GM19239 (cell line): ENCODE results near the gene PPIE.

Experiments
- DNase-seq: peaks from one replicate; pipeline ENCODE4 v3.0.0; 2011; ENCODE audit warnings: low spot score; ENCODE audit not compliant: insufficient read length
- FAIRE-seq: peaks from 2 replicates; lab custom pipeline; 2011; peaks lifted over from hg19 to GRCh38; lab: Jason Lieb, UNC

The PPIE gene

DNA sequence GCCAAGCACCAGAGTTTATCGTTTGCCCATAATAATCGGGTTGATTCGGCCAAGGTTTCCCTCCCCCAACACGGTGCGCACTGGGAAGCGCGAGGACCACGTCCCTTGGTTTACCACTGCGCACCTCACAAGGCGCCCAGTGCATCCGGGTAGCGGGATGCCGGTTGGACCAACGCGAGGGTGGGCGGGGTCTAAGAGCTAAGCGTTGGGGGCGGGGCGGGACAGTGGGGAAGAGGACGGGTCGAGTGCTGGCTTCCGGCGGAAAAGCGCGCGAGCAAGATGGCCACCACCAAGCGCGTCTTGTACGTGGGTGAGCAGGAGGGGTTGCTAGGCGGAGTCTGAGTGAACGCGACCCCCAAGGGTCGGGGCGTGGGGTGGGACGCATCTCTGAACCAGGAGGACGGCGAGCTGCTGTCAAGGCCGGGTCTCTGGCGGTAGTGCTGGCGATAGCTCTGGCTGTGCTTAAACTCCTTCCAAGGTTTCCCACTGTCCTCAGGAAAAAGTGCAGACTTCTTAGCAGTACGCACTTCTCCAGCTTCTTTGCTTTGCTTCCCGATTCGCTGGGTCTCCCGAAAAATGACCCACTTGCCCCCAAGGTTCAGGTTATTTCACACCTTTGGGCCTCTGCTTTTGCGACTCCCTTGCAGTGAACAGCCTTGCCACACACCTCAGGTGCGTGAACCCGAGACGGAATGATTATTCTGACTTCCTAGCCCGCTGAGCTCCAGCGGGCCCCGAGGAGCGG is at the start of gene PPIE:
Gene PPIE, plus strand, starts transcription at position 261 of the 745 bp plus-strand sequence. Its CDS starts 19 bp downstream, at position 280.
- FAIRE-seq: peak; percentile 98
- DNase-seq: peak; percentile 85

DNA sequence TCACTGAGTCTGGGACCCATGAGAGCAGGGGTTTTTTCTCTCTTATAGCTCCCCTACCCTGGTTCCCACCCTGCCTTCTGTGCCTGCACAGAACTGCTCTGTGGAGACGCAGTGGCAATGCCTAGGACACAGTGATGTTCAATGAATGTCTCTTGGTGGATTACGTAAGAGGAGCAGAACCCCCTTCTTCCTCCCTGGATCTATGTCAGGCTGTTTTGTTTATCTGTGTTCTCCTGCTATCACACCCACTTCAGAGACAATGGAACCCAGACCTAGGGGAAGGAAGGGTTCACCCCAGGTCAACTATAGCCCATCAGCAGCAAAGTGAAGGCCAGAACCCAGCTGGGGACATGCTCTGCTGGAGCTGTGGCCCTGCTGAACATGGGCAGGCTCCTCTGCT is 49.5 kb upstream of the PPIE start:
- no peak for FAIRE-seq
- no peak for DNase-seq

GRCh38 chr1:39689635-39690034 is 49.0 kb upstream of the PPIE start:
- FAIRE-seq: no peak
- DNase-seq: no peak

- FAIRE-seq: no peak
- DNase-seq: no peak
These were observed 48.5 kb upstream of the PPIE start for GRCh38 chr1:39690225-39690624.

DNA sequence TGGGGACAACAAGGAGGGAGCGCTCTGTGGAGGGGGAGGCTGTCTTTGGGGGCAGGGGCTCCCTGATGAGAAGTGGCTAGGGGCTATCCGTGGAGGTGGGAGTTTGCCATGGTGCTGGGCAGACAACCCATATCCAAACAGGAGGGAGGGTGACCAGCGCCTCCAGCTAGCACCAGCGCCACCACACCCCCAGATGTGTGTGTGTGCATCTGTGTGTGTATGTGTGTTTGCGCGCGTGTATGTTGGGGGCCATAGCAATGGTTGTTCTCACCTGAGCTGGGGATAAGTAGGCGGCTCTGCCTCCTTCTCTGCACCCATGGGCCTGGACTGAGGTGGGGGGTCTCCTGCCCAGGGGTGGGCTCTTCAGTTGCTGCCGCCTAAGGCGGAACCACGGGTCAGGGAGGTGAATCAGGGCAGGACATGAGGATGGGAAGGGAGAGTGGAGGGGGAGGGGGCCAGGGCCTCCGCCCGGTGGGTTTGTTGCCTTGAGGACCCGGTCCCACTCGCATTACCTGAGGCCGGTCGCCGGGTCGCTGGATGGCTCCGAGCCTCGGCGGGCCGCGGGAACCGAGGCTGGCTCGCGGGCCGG is 47.8 kb upstream of the PPIE start:
- DNase-seq: no peak
- no peak for FAIRE-seq

- DNase-seq: peak; percentile 72
- peak; percentile 35 for FAIRE-seq
These were observed 47.1 kb upstream of the PPIE start, which contains the start of gene HPCAL4 for GRCh38 chr1:39691383-39692151. TSS of gene HPCAL4 (minus strand) at chr1:39691433. CDS start at chr1:39684603, 6,830 bp downstream.

- DNase-seq: no peak
- no peak for FAIRE-seq
These were observed 46.3 kb upstream of the PPIE start for GRCh38 chr1:39692152-39693074.

DNA sequence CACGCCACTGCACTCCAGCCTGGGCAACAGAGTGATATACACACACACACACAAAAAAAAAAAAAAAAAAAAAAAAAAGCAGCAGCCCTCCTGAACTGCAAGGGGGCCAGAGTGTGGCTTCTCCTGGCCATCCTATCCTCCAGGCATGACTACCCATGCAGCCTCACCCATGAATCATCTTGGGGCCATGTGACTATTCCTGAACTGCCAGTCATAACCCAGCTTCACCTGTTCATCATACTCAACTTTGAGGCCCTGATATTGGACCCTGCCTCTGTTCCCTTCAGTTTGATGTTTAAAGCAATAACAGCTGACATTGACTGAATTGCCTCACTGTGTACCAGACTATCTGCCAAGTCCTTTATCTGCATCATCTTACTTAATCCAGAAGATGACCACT is 44.7 kb upstream of the PPIE start:
- no peak for DNase-seq
- no peak for FAIRE-seq

DNA sequence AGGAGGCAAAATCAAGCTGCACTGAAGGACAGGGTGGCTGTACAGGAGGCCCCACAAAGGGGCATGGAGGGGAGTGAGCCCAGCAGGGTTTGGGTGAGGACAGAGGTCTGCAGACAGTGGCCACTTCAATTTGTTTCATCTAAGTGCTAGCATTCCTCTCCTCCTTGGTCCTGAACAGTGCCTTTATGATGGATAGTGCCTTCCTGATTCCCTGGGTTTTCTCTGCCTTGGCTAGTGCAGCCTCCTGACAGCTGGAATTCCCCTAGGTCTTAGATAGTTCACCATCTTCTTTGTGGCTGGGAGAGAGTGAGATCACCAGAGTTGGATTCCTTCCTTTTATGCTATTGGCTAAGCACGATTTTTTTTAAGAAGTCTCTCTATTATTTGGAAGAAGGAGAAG is 43.7 kb upstream of the PPIE start:
- no peak for FAIRE-seq

GRCh38 chr1:39696448-39696847 is 42.2 kb upstream of the PPIE start:
- DNase-seq (no peak), FAIRE-seq (no peak)

More for the DNA sequence above, 43.7 kb upstream of the PPIE start:
- DNase-seq: no peak

GRCh38 chr1:39698568-39698967 is 40.1 kb upstream of the PPIE start:
- no peak for DNase-seq
- FAIRE-seq: no peak

DNA sequence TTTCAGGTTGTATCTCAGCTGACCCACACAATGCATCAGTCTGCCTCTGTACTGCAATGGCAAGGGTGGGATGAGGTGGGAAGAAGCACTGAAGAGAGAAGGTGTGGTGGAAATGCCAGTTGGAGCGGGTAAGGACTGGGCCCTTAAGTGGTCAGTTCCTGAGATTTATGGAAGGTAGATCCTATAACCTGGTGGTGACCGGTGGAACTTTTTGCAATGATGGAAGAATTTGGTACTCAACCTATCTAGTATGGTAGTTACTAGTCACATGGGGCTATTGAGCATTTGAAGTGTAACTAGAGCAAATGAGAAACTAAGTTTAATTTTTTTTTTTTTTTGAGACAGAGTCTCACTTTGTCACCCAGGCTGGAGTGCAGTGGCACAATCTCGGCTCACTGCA is 39.3 kb upstream of the PPIE start:
- FAIRE-seq (no peak), DNase-seq (no peak)

DNA sequence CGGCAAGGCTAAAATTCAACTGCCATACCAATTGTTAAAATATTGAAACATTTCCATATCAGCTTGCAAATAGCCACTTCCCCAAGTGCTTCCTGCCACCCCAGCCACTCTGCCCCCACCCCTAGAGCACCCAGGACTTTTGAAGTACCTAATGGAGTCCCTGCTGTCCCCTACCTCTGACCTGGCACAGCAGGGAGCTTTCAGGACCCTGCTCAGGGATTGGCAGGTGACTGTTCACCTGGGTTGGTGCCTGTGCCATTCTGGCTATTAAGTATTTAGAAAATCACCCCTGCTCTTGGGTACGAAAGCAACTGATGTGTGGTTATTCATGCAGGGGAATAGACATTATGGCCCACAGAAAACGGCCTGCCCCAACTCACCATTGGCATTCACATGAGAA is 38.3 kb upstream of the PPIE start:
- no peak for FAIRE-seq

DNA sequence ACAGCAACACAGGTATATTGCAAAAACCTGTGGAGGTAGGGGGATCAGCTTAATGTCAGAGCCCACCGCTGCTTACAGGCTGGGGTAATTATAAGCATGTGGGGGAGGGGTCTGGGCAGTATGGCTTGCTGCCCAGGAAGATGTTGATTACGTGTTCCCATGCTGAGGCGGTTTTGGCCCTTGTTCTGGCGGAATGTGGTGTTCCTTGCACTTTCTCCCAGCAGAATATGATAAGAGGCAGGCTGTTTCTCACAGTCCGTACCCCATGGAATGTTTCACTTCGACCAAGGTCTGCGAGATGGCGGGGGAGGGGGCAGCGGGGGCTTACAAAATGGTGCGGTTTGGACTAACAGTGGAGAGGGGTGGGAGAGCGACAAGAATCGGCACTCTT is 37.6 kb upstream of the PPIE start:
- FAIRE-seq: no peak

More for the DNA sequence above, 38.3 kb upstream of the PPIE start:
- DNase-seq: no peak

DNA sequence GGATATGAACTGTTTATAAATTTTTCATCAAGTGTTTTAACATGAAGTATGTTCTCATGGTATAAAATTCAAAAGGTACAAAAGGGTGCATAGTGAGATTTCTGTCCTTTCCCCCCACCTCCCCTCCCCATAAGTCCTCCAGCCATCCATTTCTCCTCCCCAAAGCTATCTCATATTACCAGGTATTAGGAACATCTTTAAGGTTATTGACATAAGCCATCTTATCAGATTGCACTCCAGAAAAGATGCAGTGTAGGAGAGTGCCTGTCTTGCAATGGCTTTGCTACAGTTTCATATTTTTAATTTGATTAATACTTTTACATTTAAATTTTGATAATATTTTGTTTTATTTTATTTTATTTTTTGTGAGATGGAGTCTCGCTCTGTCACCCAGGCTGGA is 33.9 kb upstream of the PPIE start:
- DNase-seq (no peak), FAIRE-seq (no peak)

More for the DNA sequence above, 37.6 kb upstream of the PPIE start:
- no peak for DNase-seq

DNA sequence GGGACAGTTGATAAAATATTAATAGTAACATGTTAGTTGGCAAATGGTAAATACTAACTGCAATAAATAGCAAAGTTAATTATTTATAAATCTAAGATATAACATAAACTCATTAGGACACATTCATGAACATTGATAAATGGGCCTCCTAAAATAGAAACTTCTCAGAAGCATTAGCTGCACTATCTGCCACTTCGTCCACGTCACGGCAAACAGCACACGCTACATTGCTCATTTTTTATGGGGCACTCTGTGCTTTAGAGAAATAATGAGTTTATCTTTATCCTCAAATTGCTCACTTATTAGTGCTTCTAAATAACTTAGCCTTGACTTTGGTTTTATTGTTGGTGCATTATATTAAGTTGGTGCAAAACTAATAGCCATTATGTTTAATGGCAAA is 31.2 kb upstream of the PPIE start:
- no peak for DNase-seq
- no peak for FAIRE-seq

- no peak for DNase-seq
- no peak for FAIRE-seq
These were observed 27.3 kb upstream of the PPIE start for GRCh38 chr1:39711104-39711965.

DNA sequence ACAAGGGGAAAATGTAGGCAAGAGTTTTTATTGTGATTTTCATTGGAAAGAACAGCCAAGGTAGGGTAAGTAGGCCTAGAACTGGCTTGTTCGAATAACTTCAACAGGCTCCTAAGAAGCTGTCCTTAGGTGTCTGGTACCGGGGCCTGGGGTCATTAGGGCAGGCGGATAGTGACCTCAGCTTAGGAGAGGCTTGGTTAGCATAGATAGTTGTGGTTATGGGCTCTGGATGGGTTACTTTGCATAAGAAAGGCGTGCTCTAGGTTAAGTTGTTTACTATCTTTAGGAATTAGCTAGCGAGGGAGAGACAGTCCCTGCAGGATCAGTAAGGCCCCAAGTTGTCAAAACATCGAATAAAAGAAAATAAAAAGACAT is 26.7 kb upstream of the PPIE start:
- no peak for DNase-seq
- FAIRE-seq: no peak

GRCh38 chr1:39713557-39713956 is 25.1 kb upstream of the PPIE start:
- DNase-seq: no peak
- no peak for FAIRE-seq
